Neural progenitor cell (in vitro differentiated cells): Measurements from ENCODE around the gene GAB2. TPM values are rescaled to one million over a fixed set of nuclear protein-coding genes. Genes with fewer than 3 reads are reported as not detected.
A peak's percentile ranks its signal among the peaks of the same experiment; 100 is the strongest.

Experiments used
- DNase-seq: peaks from one replicate; pipeline ENCODE4 v3.0.0-alpha.2; 2016; ENCODE audit warnings: low spot score
- H2AFZ ChIP-seq: fragments of 200-600 bp; sonication (generic); replicated peaks from 2 replicates; pipeline ENCODE4 v1.6.1; 2016; ENCODE audit warnings: antibody characterized with exemption
- H3F3A ChIP-seq: fragments of 200-600 bp; sonication (generic); 2 replicates; pipeline ENCODE4 v1.6.1; 2016; ENCODE audit warnings: antibody characterized with exemption, low read depth
- H3K27ac ChIP-seq: fragments of 200-600 bp; sonication (generic); 2 replicates; pipeline ENCODE4 v1.5.1; 2016; ENCODE audit warnings: mild to moderate bottlenecking
- H3K27me3 ChIP-seq: fragments of 200-600 bp; sonication (generic); 2 replicates; pipeline ENCODE4 v1.6.1; 2016; ENCODE audit warnings: mild to moderate bottlenecking, moderate library complexity
- H3K36me3 ChIP-seq: fragments of 200-600 bp; sonication (generic); 2 replicates; pipeline ENCODE4 v1.5.1; 2016
- H3K4me1 ChIP-seq: fragments of 200-600 bp; sonication (generic); 2 replicates; pipeline ENCODE4 v1.6.1; 2016; ENCODE audit warnings: mixed run types
- H3K4me2 ChIP-seq: fragments of 200-600 bp; sonication (generic); 2 replicates; pipeline ENCODE4 v1.6.1; 2016
- H3K4me3 ChIP-seq: fragments of 200-600 bp; sonication (generic); 2 replicates; pipeline ENCODE4 v1.5.1; 2016
- H3K79me2 ChIP-seq: fragments of 200-600 bp; sonication (generic); 2 replicates; pipeline ENCODE4 v1.6.1; 2016; ENCODE audit warnings: low read depth
- H3K9ac ChIP-seq: fragments of 200-600 bp; sonication (generic); 2 replicates; pipeline ENCODE4 v1.6.1; 2016
- H3K9me3 ChIP-seq: fragments of 200-600 bp; sonication (generic); 2 replicates; pipeline ENCODE4 v1.5.1; 2016; ENCODE audit warnings: low read depth
- H4K20me1 ChIP-seq: fragments of 200-600 bp; sonication (generic); 2 replicates; pipeline ENCODE4 v1.6.1; 2016; ENCODE audit warnings: low read depth
- H3K27ac Mint-ChIP-seq: 3 replicates; pipeline ENCODE4 v1.8.0; 2021; ENCODE audit warnings: mixed read lengths
- H3K27me3 Mint-ChIP-seq: 2 replicates; pipeline ENCODE4 v1.8.0; 2022; ENCODE audit warnings: low read depth, mild to moderate bottlenecking, inconsistent platforms, moderate library complexity, mixed read lengths; ENCODE audit not compliant: insufficient read depth
- H3K36me3 Mint-ChIP-seq: 3 replicates; pipeline ENCODE4 v1.8.0; 2021; ENCODE audit warnings: mixed read lengths
- H3K4me1 Mint-ChIP-seq: 3 replicates; pipeline ENCODE4 v1.8.0; 2021; ENCODE audit warnings: mixed read lengths
- H3K4me3 Mint-ChIP-seq: 3 replicates; pipeline ENCODE4 v1.8.0; 2021; ENCODE audit warnings: mild to moderate bottlenecking, moderate library complexity, mixed read lengths
- H3K9me3 Mint-ChIP-seq: 3 replicates; pipeline ENCODE4 v1.8.0; 2020; ENCODE audit warnings: mixed read lengths
- EZH2 ChIP-seq: fragments of 200-600 bp; sonication (generic); IDR thresholded peaks from 2 replicates; pipeline ENCODE4 v1.6.1; 2017; ENCODE audit warnings: antibody characterized with exemption, mild to moderate bottlenecking, moderate library complexity
- EZH2phosphoT487 ChIP-seq: fragments of 200-600 bp; sonication (generic); IDR thresholded peaks from 2 replicates; pipeline ENCODE4 v1.6.1; 2017; ENCODE audit warnings: antibody characterized with exemption
- total RNA-seq: library from RNA; depleted of rRNA; stranded (reverse); fragments of >200 nt; gene quantifications from 2 replicates; pipeline ENCODE4 v1.2.3, GENCODE V29; 2015; ENCODE audit warnings: low replicate concordance
- TF ChIP-seq, protein P1 (sequence below): fragments of 200-600 bp; sonication (generic); IDR thresholded peaks from 2 replicates; pipeline ENCODE4 v1.5.1; 2017; ENCODE audit warnings: antibody characterized with exemption, mild to moderate bottlenecking

GAB2 gene
- total RNA-seq, 1 donor from 2014 or later, result 11.1 TPM

DNA sequence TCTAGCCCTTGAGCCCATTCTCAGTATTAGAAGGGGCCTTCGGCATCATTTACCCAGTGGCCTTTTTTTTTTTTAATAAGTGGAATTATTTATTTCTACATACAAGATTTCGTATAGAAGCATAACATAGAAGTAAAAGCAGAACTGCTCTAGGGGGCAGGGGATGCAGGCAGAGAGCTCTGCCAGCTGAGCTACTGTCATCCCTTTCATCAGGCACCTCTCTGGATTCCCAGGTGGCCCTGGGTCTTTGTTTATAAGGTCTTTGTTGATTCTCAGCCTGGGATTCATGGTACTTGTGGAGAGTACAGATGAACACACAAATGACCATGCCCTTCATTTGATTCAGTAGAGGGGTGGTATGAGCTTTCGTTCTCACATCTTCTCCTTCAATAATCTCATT is 66.4 kb downstream of the GAB2 start:
- Mint-ChIP-seq H3K4me1 (peaks cover 48% of the 10 kb centered on the region), H3K4me3 (no peak overlapping the region), H3K36me3 (no peaks in the 10 kb centered on the region), H3K27me3 (peaks cover 7% of the 10 kb centered on the region), H3K27ac (no peak overlapping the region), H3K9me3 (no peaks in the 10 kb centered on the region)
- Histone ChIP-seq H3K36me3 (no peaks in the 10 kb centered on the region), H3K4me3 (no peak overlapping the region), H3K4me2 (peak overlapping the region; percentile 69), H2AFZ (no peak overlapping the region), H4K20me1 (no peaks in the 10 kb centered on the region), H3K27ac (peak overlapping the region; percentile 96), H3F3A (peaks cover 46% of the 10 kb centered on the region), H3K4me1 (peaks cover 52% of the 10 kb centered on the region), H3K9me3 (no peaks in the 10 kb centered on the region), H3K79me2 (peaks cover 56% of the 10 kb centered on the region), H3K9ac (no peak overlapping the region), H3K27me3 (no peaks in the 10 kb centered on the region)
- peak; percentile 38 for DNase-seq
- TF ChIP-seq, protein P1, sequence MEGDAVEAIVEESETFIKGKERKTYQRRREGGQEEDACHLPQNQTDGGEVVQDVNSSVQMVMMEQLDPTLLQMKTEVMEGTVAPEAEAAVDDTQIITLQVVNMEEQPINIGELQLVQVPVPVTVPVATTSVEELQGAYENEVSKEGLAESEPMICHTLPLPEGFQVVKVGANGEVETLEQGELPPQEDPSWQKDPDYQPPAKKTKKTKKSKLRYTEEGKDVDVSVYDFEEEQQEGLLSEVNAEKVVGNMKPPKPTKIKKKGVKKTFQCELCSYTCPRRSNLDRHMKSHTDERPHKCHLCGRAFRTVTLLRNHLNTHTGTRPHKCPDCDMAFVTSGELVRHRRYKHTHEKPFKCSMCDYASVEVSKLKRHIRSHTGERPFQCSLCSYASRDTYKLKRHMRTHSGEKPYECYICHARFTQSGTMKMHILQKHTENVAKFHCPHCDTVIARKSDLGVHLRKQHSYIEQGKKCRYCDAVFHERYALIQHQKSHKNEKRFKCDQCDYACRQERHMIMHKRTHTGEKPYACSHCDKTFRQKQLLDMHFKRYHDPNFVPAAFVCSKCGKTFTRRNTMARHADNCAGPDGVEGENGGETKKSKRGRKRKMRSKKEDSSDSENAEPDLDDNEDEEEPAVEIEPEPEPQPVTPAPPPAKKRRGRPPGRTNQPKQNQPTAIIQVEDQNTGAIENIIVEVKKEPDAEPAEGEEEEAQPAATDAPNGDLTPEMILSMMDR, result no peak
- TF ChIP-seq EZH2, result no peak
- TF ChIP-seq EZH2phosphoT487, result no peak

DNA sequence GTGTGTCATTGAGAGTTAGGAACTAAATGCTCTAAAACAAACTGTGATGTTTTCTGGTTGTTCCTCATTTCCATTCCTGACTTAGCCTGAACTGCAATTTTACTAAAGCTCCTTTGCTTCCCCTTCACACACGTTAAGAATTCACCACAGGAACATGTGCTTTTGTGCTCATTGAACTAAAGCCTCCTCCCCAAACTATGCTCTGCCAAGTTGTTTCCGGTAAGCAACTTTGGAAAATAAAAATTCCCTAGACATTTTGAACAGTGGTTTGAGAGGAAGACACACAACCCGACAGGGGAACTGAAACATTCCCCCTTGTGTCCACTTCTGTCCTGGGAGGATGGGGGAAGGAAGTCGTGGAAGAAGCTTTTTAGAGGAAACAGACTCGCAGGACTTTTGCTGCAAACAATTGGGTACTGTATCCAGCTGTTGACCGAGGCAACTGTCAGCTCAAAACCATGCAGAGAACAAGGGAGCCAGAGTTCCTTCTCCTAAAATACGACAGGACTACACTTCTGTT is 66.9 kb downstream of the GAB2 start:
- H3K9ac ChIP-seq, result no peak overlapping the region
- H3K27ac Mint-ChIP-seq, result peak overlapping the region; percentile 95
- peak overlapping the region; percentile 1 for H3K4me3 ChIP-seq
- H3K27me3 ChIP-seq, result no peaks in the 10 kb centered on the region
- H3K4me1 ChIP-seq, result peaks cover 52% of the 10 kb centered on the region
- DNase-seq, result peak; percentile 19
- H3K4me2 ChIP-seq, result peak overlapping the region; percentile 69
- H3K27ac ChIP-seq, result peak overlapping the region; percentile 96
- H3F3A ChIP-seq, result peaks cover 43% of the 10 kb centered on the region
- H3K27me3 Mint-ChIP-seq, result peaks cover 7% of the 10 kb centered on the region
- no peaks in the 10 kb centered on the region for H3K9me3 ChIP-seq
- peak overlapping the region; percentile 30 for H3K4me3 Mint-ChIP-seq
- H2AFZ ChIP-seq, result no peak overlapping the region
- TF ChIP-seq, protein P1, result no peak
- no peak for TF ChIP-seq EZH2
- H3K79me2 ChIP-seq, result peaks cover 58% of the 10 kb centered on the region
- H3K36me3 Mint-ChIP-seq, result no peaks in the 10 kb centered on the region
- peaks cover 48% of the 10 kb centered on the region for H3K4me1 Mint-ChIP-seq
- no peaks in the 10 kb centered on the region for H4K20me1 ChIP-seq
- H3K36me3 ChIP-seq, result no peaks in the 10 kb centered on the region
- no peaks in the 10 kb centered on the region for H3K9me3 Mint-ChIP-seq

DNA sequence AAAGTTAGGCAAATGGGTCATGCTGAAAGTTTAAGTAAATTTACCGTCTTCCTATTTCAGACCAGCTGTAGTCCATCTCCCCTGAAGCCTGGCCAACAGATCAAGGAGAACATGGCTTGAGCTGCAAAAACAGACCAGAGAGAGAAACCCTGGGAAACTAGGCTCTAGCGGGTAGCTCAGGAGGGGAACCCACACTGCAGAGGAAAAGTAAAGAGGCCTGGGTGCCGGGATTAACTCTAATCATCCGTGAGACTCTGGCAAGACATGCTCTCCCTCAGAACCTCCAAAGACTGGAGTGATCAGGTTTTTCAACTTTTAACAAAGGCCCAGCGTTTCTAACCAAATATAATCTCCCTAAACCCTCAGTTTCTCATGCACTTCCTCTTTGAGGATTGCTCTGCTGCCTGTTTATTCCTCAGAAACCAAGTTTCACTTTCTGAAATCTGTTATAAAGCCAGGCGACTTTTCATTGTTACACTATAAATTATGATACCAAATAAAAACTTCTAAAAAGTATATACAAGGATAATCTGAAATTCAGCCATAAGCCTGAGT is 67.5 kb downstream of the GAB2 start:
- Histone ChIP-seq H3K4me2 (peak overlapping the region; percentile 69), H3K27ac (peak overlapping the region; percentile 96), H3K36me3 (no peaks in the 10 kb centered on the region), H3K4me3 (peak overlapping the region; percentile 1), H3K9me3 (no peaks in the 10 kb centered on the region), H3K4me1 (peaks cover 48% of the 10 kb centered on the region), H4K20me1 (no peaks in the 10 kb centered on the region), H3K27me3 (no peaks in the 10 kb centered on the region), H3K79me2 (peaks cover 62% of the 10 kb centered on the region), H3K9ac (no peak overlapping the region), H3F3A (peaks cover 38% of the 10 kb centered on the region), H2AFZ (no peak overlapping the region)
- peaks cover 46% of the 10 kb centered on the region for H3K4me1 Mint-ChIP-seq
- TF ChIP-seq EZH2, result no peak
- TF ChIP-seq, protein P1, result no peak
- H3K27me3 Mint-ChIP-seq, result peaks cover 7% of the 10 kb centered on the region
- H3K9me3 Mint-ChIP-seq, result no peaks in the 10 kb centered on the region
- peak; percentile 76 for DNase-seq
- H3K4me3 Mint-ChIP-seq, result peak overlapping the region; percentile 65
- peak overlapping the region; percentile 96 for H3K27ac Mint-ChIP-seq
- H3K36me3 Mint-ChIP-seq, result no peaks in the 10 kb centered on the region
